ENCODE results near the gene FBXO46. TPM values are rescaled to one million over a fixed set of nuclear protein-coding genes. Genes with fewer than 3 reads are reported as not detected.

Gene FBXO46
- total and polyA plus RNA-seq, 10 of the 15 experiments (the other 5 are each of a cell fraction or from before 2014, with no cell fraction given): 2.5 to 61.5 (median 13.7) TPM

GRCh38 chr19:45668342-45668871, 62.3 kb downstream of the FBXO46 start (continued):
- no peak for TF ChIP-seq CEBPB (IDR thresholded peaks at IDR 0.05; ENCODE audit: borderline replicate concordance in 1 of 2, low read depth in 2 of 2, low read length in 2 of 2)
- TF ChIP-seq, protein P1, sequence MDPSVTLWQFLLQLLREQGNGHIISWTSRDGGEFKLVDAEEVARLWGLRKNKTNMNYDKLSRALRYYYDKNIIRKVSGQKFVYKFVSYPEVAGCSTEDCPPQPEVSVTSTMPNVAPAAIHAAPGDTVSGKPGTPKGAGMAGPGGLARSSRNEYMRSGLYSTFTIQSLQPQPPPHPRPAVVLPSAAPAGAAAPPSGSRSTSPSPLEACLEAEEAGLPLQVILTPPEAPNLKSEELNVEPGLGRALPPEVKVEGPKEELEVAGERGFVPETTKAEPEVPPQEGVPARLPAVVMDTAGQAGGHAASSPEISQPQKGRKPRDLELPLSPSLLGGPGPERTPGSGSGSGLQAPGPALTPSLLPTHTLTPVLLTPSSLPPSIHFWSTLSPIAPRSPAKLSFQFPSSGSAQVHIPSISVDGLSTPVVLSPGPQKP (IDR thresholded peaks at IDR 0.05; ENCODE audit: low read depth, low read length): no peak
- TF ChIP-seq BACH1 (IDR thresholded peaks at IDR 0.05; ENCODE audit: borderline replicate concordance): no peak
- peak; percentile 35; the same call in 1 of the 2 replicates for TF ChIP-seq CHD2 (IDR thresholded peaks at IDR 0.05; ENCODE audit: borderline replicate concordance, low read depth, low read length)
- TF ChIP-seq RELA (IDR thresholded peaks at IDR 0.05; ENCODE audit: borderline replicate concordance, partially characterized antibody): no peak
- no peak for TF ChIP-seq JUND (IDR thresholded peaks at IDR 0.05; ENCODE audit: low read depth, low read length)
- TF ChIP-seq NBN (IDR thresholded peaks at IDR 0.05): peak; percentile 67; the same call in 1 of the 2 replicates
- TF ChIP-seq ZBTB11 (CRISPR knock-in tag; IDR thresholded peaks at IDR 0.05): no peak
- TF ChIP-seq ZBED1 (IDR thresholded peaks at IDR 0.05; ENCODE audit: borderline replicate concordance): no peak
- TF ChIP-seq EGR1 (IDR thresholded peaks at IDR 0.05; ENCODE audit: borderline replicate concordance in 1 of 2, low read depth in 2 of 2, low read length in 2 of 2): peak in 1 of 2 experiments; percentile 92; a peak in 2 of 3 replicates
- TF ChIP-seq CBX3 (IDR thresholded peaks at IDR 0.05; ENCODE audit: borderline replicate concordance, low read depth): no peak
- TF ChIP-seq PML (IDR thresholded peaks at IDR 0.05; ENCODE audit: low read length): peak; percentile 66; the same call in 1 of the 2 replicates
- 0 out of 2 replicates have a peak, but pooled peaks have one; percentile 63 for TF ChIP-seq NKRF (conservative IDR thresholded peaks at IDR 0.05)
- TF ChIP-seq, protein P2, sequence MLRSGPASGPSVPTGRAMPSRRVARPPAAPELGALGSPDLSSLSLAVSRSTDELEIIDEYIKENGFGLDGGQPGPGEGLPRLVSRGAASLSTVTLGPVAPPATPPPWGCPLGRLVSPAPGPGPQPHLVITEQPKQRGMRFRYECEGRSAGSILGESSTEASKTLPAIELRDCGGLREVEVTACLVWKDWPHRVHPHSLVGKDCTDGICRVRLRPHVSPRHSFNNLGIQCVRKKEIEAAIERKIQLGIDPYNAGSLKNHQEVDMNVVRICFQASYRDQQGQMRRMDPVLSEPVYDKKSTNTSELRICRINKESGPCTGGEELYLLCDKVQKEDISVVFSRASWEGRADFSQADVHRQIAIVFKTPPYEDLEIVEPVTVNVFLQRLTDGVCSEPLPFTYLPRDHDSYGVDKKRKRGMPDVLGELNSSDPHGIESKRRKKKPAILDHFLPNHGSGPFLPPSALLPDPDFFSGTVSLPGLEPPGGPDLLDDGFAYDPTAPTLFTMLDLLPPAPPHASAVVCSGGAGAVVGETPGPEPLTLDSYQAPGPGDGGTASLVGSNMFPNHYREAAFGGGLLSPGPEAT (IDR thresholded peaks at IDR 0.05; ENCODE audit: low read depth): no peak
- TF ChIP-seq CREM (IDR thresholded peaks at IDR 0.05; ENCODE audit: low read depth): peak; percentile 25; the same call in 1 of the 2 replicates
- no peak for TF ChIP-seq BCL11A (IDR thresholded peaks at IDR 0.05; ENCODE audit: low read depth, low read length)
- TF ChIP-seq MTA3 (IDR thresholded peaks at IDR 0.05; ENCODE audit: borderline replicate concordance, low read length): 0 out of 2 replicates have a peak, but pooled peaks have one; percentile 63
- TF ChIP-seq ESRRA (IDR thresholded peaks at IDR 0.05; ENCODE audit: low read length): no peak
- no peak for TF ChIP-seq EP300 (IDR thresholded peaks at IDR 0.05; ENCODE audit: borderline replicate concordance in 1 of 2, control insufficient read depth in 1 of 2, low read depth in 2 of 2, low read length in 2 of 2)
